SK-MEL-5 (cell line): Measurements from ENCODE around the gene TEX14. TPM values are rescaled to one million over a fixed set of nuclear protein-coding genes. Genes with fewer than 3 reads are reported as not detected.
"Not testable (repeated sequence)": the region's sequence is repeated elsewhere in the genome, so short reads cannot be mapped to it uniquely, and the experiment has no call there.

Experiments used
- DNase-seq: peaks from one replicate; pipeline ENCODE4 v3.0.0-alpha.2; 2016; ENCODE audit warnings: low read depth, low spot score
- in situ Hi-C: cut with HindIII; loops from 2 replicates; pipeline ENCODE4 v1.10.0; 2016; ENCODE audit warnings: low sequenced_read_pairs, high pct_unique_total_duplicates, low pct_unique_long_range_greater_than_20kb
- total RNA-seq: library from RNA; depleted of rRNA; stranded (reverse); fragments of >200 nt; shearing (Covaris generic); gene quantifications from 2 replicates; pipeline ENCODE4 v1.2.3, GENCODE V29; 2014

TEX14 gene
- total RNA-seq, 1 experiment from 2014 or later: 0.55 TPM

- no peak for DNase-seq
- in situ Hi-C loops: no loop called here
Observed at GRCh38 chr17:58557981-58558380, 133.9 kb downstream of the TEX14 start.

DNA sequence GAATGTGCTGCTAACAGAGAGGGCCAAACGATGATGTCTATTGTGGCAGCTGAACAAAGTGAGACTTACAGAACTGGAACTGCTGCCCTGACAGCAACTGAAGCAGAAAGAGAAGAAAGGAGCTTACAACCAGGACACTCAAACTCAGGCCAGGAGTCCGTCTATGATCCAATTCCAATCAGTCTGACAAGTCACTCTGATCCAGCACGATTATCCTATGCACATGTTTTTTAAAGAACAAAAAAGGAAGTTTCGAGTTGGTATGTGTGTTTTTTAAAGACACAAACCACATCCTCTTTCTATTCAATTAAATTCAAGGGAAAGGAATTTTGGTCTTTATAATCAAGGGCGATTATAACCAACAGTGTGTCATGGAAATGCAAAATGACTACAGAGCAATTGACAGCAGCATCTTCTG, 135.0 kb downstream of the TEX14 start:
- no peak for DNase-seq
- in situ Hi-C loops: no loop called here

DNA sequence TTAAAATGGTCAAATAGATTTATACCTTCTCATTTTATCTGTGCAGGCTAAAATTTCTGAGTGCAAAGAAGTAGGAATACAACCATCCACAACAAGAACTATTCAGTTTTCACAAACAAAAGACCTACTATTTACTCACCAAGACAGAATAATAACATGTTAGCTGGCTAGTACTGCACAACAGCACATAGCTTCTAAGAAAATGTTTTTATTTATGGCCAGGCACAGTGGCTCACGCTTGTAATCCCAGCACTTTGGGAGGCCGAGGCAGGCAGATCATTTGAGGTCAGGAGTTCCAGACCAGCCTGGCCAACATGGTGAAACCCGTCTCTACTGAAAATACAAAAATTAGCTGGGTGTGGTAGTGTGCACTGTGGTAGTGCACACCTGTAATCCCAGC, 136.7 kb downstream of the TEX14 start:
- in situ Hi-C loops: not testable (repeated sequence)
- peak; percentile 74 for DNase-seq

- in situ Hi-C loops: no loop called here
Observed at GRCh38 chr17:58541249-58541648, 150.6 kb downstream of the TEX14 start.

GRCh38 chr17:58539698-58540097, 152.1 kb downstream of the TEX14 start:
- DNase-seq: no peak
- in situ Hi-C loops: no loop called here

More at GRCh38 chr17:58541249-58541648, 150.6 kb downstream of the TEX14 start:
- peak; percentile 82 for DNase-seq

GRCh38 chr17:58538811-58539409, 152.9 kb downstream of the TEX14 start:
- no peak for DNase-seq
- in situ Hi-C loops: no loop called here

DNA sequence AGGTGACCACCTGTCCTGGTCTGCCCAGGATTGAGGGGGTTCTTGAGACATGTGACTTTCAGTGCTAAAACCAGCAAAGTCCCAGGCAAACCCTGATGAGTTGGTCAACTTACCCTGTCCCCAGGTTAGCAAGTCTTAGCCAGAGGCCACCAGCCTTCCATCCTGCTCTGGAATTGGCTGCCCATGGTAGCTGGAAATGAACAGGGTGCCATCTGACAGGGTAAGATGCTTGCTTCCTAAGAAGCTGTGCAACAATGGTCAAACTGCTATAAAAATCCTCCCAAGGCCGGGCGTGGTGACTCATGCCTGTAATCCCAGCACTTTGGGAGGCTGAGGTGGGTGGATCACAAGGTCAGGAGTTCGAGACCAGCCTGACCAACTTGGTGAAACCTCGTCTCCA, 154.6 kb downstream of the TEX14 start:
- no peak for DNase-seq
- in situ Hi-C loops: no loop called here

DNA sequence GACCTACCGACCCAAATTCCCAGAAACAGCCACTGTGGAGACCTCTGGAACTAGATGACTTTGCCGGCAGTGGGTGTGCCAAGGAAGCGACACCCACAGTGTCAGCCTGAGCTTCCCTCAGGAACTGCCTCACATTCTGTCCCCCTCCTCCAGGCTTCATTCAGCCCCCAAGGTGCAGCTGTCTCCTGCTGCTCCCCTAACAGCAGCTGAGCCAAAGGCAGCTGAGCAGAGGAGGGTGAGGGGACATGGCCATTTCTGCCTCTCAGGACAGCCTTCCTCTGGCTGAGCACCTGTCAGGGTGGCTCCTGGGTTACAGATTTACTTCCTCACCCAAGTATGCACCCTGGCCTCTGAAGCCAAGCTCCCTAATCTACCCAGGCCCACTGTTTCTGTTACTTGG, 155.3 kb downstream of the TEX14 start:
- DNase-seq: no peak
- in situ Hi-C loops: no loop called here

- in situ Hi-C loops: no loop called here
Observed at GRCh38 chr17:58535431-58535830, 156.4 kb downstream of the TEX14 start.

GRCh38 chr17:58534901-58535421, 156.9 kb downstream of the TEX14 start:
- in situ Hi-C loops: no loop called here
- DNase-seq: no peak

More at GRCh38 chr17:58535431-58535830, 156.4 kb downstream of the TEX14 start:
- no peak for DNase-seq

DNA sequence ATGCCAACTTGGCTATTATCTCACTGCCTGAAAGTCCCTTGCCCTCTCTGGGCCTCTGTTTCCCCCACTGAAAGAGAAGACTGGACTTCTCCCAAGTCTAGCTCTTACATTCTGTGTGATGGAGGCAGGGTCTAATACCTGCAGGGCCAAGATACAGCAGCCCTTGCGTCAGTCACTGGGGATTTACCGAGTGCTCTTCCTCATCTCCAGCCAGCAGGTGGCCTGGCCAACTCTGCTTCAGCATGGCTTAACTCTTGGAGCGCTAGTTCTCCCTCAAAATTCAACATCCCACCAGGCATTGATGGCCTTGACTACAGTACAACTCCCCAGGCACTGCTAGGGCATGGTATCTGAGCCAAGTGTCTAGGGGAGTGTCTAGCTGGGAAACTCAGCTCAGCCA, 157.5 kb downstream of the TEX14 start:
- no peak for DNase-seq
- in situ Hi-C loops: no loop called here

DNA sequence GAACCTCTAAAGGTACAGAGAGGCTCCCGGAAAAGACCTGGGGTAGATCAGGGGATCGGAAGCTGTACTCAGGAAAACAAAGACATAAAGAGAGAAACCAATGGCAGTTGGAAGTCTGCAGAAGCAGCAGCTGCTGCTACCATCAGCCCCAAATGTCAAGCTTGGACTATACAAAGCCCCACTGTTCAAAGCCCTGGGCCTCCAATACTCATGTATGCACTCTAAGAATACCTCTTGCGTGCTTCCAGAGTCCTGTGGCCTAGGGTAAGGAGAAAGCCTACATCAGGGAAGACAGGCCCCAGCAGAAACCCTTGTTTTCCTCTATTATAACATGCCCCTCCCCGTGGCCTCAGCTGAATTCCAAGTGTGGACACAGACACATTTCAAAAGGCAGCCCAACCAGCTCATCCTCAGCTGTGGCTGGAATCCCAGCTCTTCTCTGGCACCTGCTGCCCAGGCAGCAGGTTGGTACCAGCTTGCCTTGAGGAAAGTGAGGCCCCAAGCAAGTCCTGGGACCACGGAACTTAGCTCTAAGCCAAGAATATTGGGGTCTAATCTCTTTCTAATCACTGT, 158.1 kb downstream of the TEX14 start:
- in situ Hi-C loops: no loop called here
- DNase-seq: peak; percentile 96

DNA sequence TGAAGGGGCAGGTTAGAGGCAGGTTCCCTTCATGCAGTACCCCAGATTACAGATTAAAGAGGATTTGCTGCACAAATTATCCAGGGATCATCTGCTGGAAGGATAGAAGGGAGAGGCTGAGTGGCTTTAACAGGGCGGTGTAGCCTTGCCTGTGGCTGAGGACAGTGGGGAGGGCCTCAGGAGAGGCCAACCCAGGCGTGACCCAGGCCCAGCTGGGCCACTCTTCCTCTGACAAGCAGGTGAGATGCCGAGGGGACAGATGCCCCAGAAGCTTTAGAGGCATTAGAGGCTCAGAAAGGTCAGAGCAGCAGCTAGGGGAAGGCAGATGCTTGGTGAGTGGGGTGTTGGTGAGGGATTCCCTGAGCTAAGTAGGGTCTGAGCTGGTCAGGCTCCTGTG, 159.3 kb downstream of the TEX14 start:
- no peak for DNase-seq
- in situ Hi-C loops: no loop called here

GRCh38 chr17:58531661-58532554, 159.9 kb downstream of the TEX14 start:
- in situ Hi-C loops: no loop called here
- peak; percentile 45 for DNase-seq

GRCh38 chr17:58531122-58531521, 160.7 kb downstream of the TEX14 start:
- no peak for DNase-seq
- in situ Hi-C loops: no loop called here

GRCh38 chr17:58530655-58531054, 161.2 kb downstream of the TEX14 start:
- in situ Hi-C loops: no loop called here
- no peak for DNase-seq

DNA sequence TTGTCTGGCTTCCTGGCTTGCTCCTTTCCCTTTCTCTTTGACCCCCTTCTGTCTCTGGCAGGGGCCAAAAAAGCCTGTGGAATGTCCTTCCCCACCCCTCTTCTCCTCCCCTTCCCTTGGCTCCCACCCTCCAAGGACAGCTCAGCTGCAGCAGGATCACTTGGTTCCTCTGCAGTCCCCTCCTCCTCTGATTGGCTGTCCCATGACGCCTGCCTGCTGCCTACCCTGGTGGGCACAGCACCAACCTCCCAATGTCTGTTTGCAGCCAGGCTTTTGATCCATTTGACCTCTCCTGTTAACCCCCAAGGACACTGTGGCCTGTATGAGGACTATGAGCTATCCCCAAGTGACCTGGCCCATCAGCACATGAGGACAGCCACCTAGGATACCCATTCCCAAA, 162.6 kb downstream of the TEX14 start:
- in situ Hi-C loops: no loop called here
- no peak for DNase-seq

DNA sequence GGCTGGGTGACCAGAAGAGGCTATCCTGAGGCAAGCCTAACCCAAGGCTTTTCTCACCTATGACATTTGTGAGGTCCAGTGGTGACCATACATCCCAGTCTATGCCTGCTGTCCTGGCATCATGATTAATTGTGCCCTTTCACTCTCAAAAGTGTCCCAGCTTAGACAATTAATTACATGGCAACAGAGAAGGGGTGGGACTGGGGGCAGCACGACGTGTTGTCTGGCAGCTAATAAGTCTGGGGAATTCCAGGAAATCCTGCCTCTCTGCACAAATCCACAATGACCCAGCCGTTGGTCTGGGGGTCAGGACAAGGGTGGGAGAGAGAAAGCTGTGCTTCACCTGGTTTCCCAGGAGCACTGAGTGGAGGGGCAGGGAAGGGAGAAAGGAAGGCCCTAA, 163.4 kb downstream of the TEX14 start:
- DNase-seq: no peak
- in situ Hi-C loops: no loop called here
